Measurements from ENCODE around the gene CAMTA1. TPM values are rescaled to one million over a fixed set of nuclear protein-coding genes. Genes with fewer than 3 reads are reported as not detected.

Gene CAMTA1
- total and polyA plus RNA-seq, 8 donors, result 42.8 to 213 (median 118) TPM

DNA sequence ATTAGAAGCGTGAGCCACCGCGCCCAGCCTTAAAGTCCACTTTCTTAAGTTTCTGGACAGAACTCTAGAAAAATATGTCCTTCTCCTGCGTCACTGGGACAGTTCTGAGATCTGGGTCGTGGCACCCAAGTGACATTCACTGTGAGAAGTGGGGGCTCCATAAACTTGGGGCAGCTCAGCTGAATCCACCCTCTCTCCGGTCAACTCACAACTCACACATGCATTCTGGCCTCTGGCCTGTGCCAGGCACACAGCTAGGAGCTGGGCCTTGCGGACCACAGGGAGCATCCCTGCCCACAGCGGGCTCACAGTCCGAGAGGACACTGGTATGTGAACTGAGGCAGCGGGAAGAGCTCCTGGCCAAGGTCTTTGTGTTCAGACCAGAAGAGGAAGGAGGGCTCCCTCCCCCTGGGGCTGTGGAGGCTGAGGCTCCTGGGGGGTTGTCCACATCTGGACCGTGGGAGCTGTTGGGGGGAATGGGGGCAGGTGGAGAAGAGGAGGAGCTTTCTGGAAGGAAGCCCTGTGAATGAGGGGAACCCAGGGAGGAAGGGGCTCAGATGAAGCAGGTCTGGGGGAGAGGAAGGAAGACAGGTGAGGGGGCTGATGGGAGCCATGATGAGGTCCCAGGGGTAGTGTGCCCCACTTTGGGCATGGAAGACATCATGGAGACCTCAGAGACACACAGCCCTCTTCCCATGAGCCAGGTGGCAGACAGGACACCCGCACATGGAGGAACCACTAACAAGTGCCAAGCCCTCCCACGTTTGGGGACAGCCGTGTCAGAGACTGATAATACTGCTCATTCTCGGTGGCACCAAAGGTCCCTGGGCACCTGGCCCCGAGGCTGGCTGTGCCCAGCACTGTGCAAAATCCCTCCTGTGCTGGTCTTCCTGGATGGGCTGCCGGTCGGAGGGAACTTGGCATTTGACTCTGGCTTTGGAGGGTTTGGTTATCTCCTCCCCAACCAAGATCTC, 794.9 kb downstream of the CAMTA1 start:
- intact Hi-C loops (cut with DNase I; ENCODE audit: low total_unique reads), result no loop called here
- TF ChIP-seq EP300 (IDR thresholded peaks at IDR 0.05), result no peak
- TF ChIP-seq POLR2AphosphoS5 (IDR thresholded peaks at IDR 0.05), result no peak
- TF ChIP-seq POLR2A (IDR thresholded peaks at IDR 0.05), result no peak
- TF ChIP-seq, protein P1, sequence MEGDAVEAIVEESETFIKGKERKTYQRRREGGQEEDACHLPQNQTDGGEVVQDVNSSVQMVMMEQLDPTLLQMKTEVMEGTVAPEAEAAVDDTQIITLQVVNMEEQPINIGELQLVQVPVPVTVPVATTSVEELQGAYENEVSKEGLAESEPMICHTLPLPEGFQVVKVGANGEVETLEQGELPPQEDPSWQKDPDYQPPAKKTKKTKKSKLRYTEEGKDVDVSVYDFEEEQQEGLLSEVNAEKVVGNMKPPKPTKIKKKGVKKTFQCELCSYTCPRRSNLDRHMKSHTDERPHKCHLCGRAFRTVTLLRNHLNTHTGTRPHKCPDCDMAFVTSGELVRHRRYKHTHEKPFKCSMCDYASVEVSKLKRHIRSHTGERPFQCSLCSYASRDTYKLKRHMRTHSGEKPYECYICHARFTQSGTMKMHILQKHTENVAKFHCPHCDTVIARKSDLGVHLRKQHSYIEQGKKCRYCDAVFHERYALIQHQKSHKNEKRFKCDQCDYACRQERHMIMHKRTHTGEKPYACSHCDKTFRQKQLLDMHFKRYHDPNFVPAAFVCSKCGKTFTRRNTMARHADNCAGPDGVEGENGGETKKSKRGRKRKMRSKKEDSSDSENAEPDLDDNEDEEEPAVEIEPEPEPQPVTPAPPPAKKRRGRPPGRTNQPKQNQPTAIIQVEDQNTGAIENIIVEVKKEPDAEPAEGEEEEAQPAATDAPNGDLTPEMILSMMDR (IDR thresholded peaks at IDR 0.05), result no peak

DNA sequence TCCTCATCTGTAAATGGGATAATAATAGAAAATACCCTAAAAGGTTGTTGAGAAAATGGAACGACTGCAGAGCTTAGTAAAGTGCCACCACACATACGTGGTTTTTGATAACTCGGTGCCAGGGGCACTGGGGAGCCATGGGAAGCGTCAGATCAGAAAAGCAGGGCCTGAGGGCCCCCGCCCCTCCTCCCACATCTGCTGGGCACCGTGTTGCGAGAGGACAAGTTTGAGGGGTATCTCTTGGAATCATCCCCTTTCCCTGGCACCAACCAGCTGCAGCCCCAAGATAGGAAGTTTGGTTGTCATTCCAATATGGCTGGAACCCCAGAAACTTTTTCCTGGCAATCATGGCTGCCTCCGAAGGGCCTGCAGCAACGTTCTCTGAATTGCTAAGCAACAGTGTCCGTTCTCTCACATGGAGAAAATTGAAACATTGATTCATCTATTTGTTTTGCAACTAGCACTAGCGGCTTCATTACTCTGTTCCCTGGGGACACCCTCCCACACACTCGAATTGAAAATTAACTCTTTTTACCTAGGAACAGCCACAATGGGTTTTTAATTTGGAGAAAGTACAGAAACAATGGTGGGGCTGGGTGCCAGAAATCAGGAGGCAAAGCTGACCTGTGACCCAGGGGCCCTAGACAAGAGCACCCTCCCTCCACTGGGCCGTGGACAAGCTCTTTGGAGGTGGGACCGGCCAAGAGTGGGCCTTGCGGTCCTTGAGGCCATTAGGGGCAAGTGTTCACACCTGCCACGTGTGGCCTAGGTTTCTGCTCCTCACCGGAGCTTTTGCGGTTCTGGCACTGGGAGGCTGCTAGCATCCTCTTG, 795.9 kb downstream of the CAMTA1 start:
- peak in 1 of 2 donors; percentile 60 for DNase-seq

More for the DNA sequence above, 794.9 kb downstream of the CAMTA1 start:
- H3K27ac ChIP-seq, result no peak overlapping the region
- H3K9me3 ChIP-seq, result no peaks in the 10 kb centered on the region
- H3K27me3 ChIP-seq, result peaks cover 0 to 6% (median 0%) of the 10 kb centered on the region in 3 donors
- DNase-seq, result no peak
- H3K4me1 ChIP-seq, result peaks cover 0 to 5% (median 1%) of the 10 kb centered on the region in 4 donors
- H3K4me3 ChIP-seq, result no peak overlapping the region
- no peaks in the 10 kb centered on the region for H3K36me3 ChIP-seq
- 81 to 90% (median 88%) methylated on average over 16 to 18 of the region's 18 CpGs for WGBS, 5 donors

DNA sequence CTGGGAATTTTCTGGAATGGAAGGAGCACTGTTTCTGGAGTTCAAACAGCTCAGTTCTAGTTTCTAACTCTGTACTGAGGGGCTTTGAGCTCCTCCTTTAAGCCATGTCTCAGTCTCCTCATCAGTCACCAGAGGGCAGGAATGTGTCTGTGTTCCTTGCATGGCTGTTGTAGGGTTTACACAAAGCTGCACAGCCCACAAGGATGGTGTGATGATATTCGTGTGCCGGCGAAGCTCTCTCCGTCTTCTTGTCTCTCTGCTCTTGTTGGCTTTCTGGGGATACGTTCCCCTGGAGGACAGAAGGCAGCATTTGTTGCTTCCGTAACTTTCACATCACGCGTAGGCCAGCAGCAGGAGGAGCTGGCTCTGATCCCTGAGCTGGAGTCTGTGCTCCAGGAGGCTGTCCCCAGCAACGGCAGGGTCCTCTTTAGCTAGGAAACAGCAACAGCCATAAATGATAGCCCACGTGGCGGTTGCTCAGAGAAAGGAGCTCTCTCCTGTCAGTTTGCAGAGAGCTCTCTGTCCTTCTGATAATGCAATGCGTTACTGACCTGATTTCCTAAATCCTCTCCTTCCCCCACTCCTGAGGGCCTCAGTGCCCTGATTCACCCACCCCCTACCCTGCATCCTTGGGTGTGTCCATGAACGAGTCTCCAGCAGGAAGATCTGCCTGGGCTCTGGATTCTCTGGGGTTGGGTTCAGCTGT, 796.7 kb downstream of the CAMTA1 start:
- peak in 1 of 2 donors; percentile 67 for DNase-seq
- 72 to 82% (median 75%) methylated on average over 11 to 13 of the region's 13 CpGs for WGBS, 5 donors
- intact Hi-C loops (cut with DNase I; ENCODE audit: low total_unique reads), result no loop called here
- Histone ChIP-seq H3K27me3 (peaks cover 0 to 6% (median 0%) of the 10 kb centered on the region in 3 donors), H3K36me3 (no peaks in the 10 kb centered on the region), H3K4me3 (no peak overlapping the region), H3K4me1 (peaks cover 11 to 15% (median 12%) of the 10 kb centered on the region in 4 donors), H3K9me3 (no peaks in the 10 kb centered on the region), H3K27ac (peak overlapping the region in 2 of 5 donors; percentile 19 to 26)
- TF ChIP-seq POLR2A (IDR thresholded peaks at IDR 0.05) (no peak), POLR2AphosphoS5 (IDR thresholded peaks at IDR 0.05) (no peak), EP300 (IDR thresholded peaks at IDR 0.05) (no peak)
- TF ChIP-seq, protein P1 (IDR thresholded peaks at IDR 0.05), result no peak

More for the DNA sequence above, 795.9 kb downstream of the CAMTA1 start:
- peak overlapping the region in 2 of 5 donors; percentile 19 to 26 for H3K27ac ChIP-seq
- intact Hi-C loops (cut with DNase I; ENCODE audit: low total_unique reads), result no loop called here
- peaks cover 4 to 7% (median 5%) of the 10 kb centered on the region in 4 donors for H3K4me1 ChIP-seq
- no peak for TF ChIP-seq EP300 (IDR thresholded peaks at IDR 0.05)
- TF ChIP-seq, protein P1 (IDR thresholded peaks at IDR 0.05), result no peak
- no peak for TF ChIP-seq POLR2AphosphoS5 (IDR thresholded peaks at IDR 0.05)
- TF ChIP-seq POLR2A (IDR thresholded peaks at IDR 0.05), result no peak
- no peaks in the 10 kb centered on the region for H3K9me3 ChIP-seq
- no peaks in the 10 kb centered on the region for H3K36me3 ChIP-seq
- 71 to 77% (median 73%) methylated on average over 14 to 18 of the region's 18 CpGs for WGBS, 5 donors
- no peak overlapping the region for H3K4me3 ChIP-seq
- peaks cover 0 to 6% (median 0%) of the 10 kb centered on the region in 3 donors for H3K27me3 ChIP-seq

All from stomach (tissue), 9 donors.